Superior temporal gyrus (tissue), 1 donor: ENCODE results near the gene TRMT10A.
A peak's percentile ranks its signal among the peaks of the same experiment; 100 is the strongest.

ENCODE experiments used
- DNase-seq: peaks from one replicate; pipeline ENCODE4 v3.0.0-alpha.2; 2016; ENCODE audit errors: extremely low spot score

TRMT10A gene

GRCh38 chr4:99563310-99564186, at the start of gene TRMT10A:
TRMT10A (minus strand) TSS chr4:99564039; CDS start chr4:99559338, 4,701 bp downstream.
- DNase-seq, result peak; percentile 99

- no peak for DNase-seq
These were observed 48.9 kb upstream of the TRMT10A start for GRCh38 chr4:99612704-99613103.

GRCh38 chr4:99612281-99612680, 48.4 kb upstream of the TRMT10A start:
- DNase-seq, result no peak

GRCh38 chr4:99610605-99611175, 46.9 kb upstream of the TRMT10A start:
- DNase-seq, result no peak

- no peak for DNase-seq
These were observed 44.6 kb upstream of the TRMT10A start for GRCh38 chr4:99608417-99608816.

GRCh38 chr4:99606716-99607115, 42.9 kb upstream of the TRMT10A start:
- DNase-seq, result no peak

- DNase-seq, result no peak
These were observed 31.0 kb upstream of the TRMT10A start for GRCh38 chr4:99594818-99595217.

- DNase-seq, result no peak
These were observed 30.2 kb upstream of the TRMT10A start for GRCh38 chr4:99593781-99594641.

- no peak for DNase-seq
These were observed 27.9 kb upstream of the TRMT10A start for GRCh38 chr4:99591757-99592156.

GRCh38 chr4:99587803-99588202, 24.0 kb upstream of the TRMT10A start:
- DNase-seq, result no peak

GRCh38 chr4:99587309-99587708, 23.5 kb upstream of the TRMT10A start:
- DNase-seq, result no peak

GRCh38 chr4:99586797-99587196, 23.0 kb upstream of the TRMT10A start:
- no peak for DNase-seq

GRCh38 chr4:99586322-99586721, 22.5 kb upstream of the TRMT10A start:
- no peak for DNase-seq

GRCh38 chr4:99585516-99585915, 21.7 kb upstream of the TRMT10A start:
- DNase-seq, result no peak

- DNase-seq, result no peak
These were observed 14.9 kb upstream of the TRMT10A start for GRCh38 chr4:99578714-99579113.

- no peak for DNase-seq
These were observed 10.9 kb upstream of the TRMT10A start, which contains the start of gene MTTP for GRCh38 chr4:99574530-99575324. MTTP (plus strand) TSS chr4:99574824; CDS start chr4:99574910, 86 bp downstream.

- no peak for DNase-seq
These were observed 10.0 kb upstream of the TRMT10A start for GRCh38 chr4:99573735-99574368.

- no peak for DNase-seq
These were observed 8.8 kb upstream of the TRMT10A start for GRCh38 chr4:99572527-99573240.

GRCh38 chr4:99571883-99572282, 8.0 kb upstream of the TRMT10A start:
- no peak for DNase-seq

- no peak for DNase-seq
These were observed 1.1 kb upstream of the TRMT10A start for GRCh38 chr4:99564921-99565320.
